ENCODE data around the gene LAMA1. TPM values are rescaled to one million over a fixed set of nuclear protein-coding genes. Genes with fewer than 3 reads are reported as not detected.

The LAMA1 gene
- total RNA-seq, 2 donors from 2014 or later, result 1.8 to 4.0 TPM

- no peak for DNase-seq (ENCODE audit: low spot score)
- intact Hi-C loops (cut with DNase I), result no loop called here
Measured at GRCh38 chr18:6962571-6963451, 154.8 kb downstream of the LAMA1 start.

DNA sequence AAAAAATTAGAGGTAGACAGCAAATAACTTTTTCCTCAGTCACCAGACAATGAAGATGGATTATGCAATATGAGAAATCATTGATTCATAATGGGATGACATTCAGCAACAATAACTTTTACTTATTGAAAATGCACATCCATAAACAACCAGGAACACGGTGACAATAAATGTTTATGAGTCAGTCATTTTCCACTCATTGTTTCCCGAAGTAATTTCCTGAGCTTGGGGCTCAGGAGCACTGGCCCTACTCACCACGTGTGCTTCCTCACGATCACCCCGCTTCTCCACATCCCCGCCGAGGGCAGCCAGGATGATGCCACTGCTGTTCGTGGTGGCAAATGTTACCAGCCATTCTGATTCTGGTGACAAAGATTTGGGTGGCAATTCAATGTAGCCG is 156.3 kb downstream of the LAMA1 start:
- DNase-seq (ENCODE audit: low spot score), result no peak
- intact Hi-C loops (cut with DNase I), result no loop called here

DNA sequence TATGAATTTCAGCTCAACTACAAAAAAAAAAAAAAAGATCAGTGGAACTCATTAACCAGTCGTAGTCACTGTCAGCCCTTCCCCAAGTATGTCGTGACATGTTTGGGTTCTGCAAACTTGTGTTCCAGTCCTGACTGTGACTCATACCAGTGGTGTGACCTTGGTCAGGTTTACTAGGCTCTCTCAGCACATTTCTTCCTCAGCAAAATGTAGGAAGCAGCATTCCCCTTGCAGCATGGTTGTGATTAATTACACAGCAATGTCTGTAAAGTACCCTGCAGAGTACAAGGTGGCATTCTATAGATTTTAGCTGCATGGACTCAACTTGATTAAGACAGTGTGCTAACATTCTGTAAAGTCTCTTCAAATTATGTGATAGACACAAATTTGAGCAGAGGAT is 156.9 kb downstream of the LAMA1 start:
- intact Hi-C loops (cut with DNase I), result no loop called here
- DNase-seq (ENCODE audit: low spot score), result no peak

DNA sequence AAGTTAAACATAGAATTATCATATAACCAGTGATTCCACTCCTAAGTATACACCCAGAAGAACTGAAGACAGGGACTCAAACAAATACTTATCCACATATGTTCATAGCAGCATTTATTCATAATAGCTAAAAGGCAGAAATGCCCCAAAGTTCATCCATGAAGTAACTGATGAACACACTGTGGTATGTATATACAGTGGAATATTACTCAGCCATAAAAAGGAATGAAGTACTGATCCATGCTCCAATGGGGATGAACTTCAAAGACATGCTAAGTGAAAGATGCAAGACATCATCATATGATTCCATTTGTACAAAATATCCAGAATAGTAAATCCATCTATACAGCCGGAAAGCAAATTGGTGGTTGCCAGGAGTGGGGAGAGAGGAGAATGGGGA is 157.5 kb downstream of the LAMA1 start:
- no peak for DNase-seq (ENCODE audit: low spot score)
- intact Hi-C loops (cut with DNase I), result no loop called here

DNA sequence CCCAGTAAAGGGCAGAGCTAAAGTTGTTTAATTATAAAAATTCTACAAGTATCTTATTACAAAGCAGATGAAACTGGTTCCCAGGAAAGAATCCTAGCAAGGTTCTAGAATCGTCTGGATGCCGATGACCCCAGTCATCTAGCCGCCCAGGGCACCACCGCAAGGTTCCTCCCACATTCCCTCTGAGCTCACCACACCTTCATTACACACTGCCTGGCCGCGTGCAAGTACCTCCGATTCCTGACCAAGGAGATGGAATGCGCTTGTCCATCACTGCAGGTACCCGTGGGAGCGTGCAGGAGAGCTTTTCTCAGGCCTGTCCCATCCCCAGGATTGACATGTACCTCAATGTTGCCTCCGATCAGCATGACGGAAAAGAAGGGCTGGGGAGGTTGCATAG is 158.5 kb downstream of the LAMA1 start:
- no peak for DNase-seq (ENCODE audit: low spot score)
- intact Hi-C loops (cut with DNase I), result no loop called here

GRCh38 chr18:6956999-6957398 is 160.6 kb downstream of the LAMA1 start:
- DNase-seq (ENCODE audit: low spot score), result no peak
- intact Hi-C loops (cut with DNase I), result no loop called here

- intact Hi-C loops (cut with DNase I), result no loop called here
- DNase-seq (ENCODE audit: low spot score), result no peak
Measured at GRCh38 chr18:6956495-6956894, 161.1 kb downstream of the LAMA1 start.

DNA sequence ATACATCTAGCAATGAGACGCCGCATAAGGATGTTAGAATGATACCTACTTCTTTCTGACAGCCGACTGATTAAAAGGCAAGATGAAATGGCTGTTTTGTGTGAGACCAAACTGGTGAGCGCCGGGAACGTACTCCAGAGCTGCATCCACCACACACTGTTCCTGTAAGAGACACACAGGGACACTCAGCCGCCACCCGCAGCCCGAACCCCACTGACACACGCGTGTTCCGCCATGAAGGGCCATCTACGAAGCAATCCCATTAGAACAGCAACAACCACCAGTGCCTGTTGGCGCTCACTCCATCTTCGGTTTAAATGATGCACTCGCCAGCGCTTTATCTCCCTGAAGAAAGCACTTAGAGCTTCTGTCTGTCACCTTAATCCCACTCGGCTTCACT is 162.3 kb downstream of the LAMA1 start:
- intact Hi-C loops (cut with DNase I), result no loop called here
- DNase-seq (ENCODE audit: low spot score), result no peak

GRCh38 chr18:6954501-6954900 is 163.1 kb downstream of the LAMA1 start:
- intact Hi-C loops (cut with DNase I), result no loop called here
- DNase-seq (ENCODE audit: low spot score), result no peak

- intact Hi-C loops (cut with DNase I), result loop anchor here in 1 of 2 donors (1.0 kb wide), 1 partner anchor 14 kb away; no protein-coding TSS in a partner anchor
- no peak for DNase-seq (ENCODE audit: low spot score)
Measured at GRCh38 chr18:6951336-6952090, 166.1 kb downstream of the LAMA1 start.

GRCh38 chr18:6950641-6951040 is 167.0 kb downstream of the LAMA1 start:
- intact Hi-C loops (cut with DNase I), result loop anchor here in 1 of 2 donors (1.0 kb wide), 1 partner anchor 15 kb away; no protein-coding TSS in a partner anchor

GRCh38 chr18:6949800-6950586 is 167.6 kb downstream of the LAMA1 start:
- DNase-seq (ENCODE audit: low spot score), result no peak
- intact Hi-C loops (cut with DNase I), result loop anchor here in 1 of 2 donors (5.0 kb wide), 1 partner anchor 577 kb away; no protein-coding TSS in a partner anchor

More at GRCh38 chr18:6950641-6951040, 167.0 kb downstream of the LAMA1 start:
- DNase-seq (ENCODE audit: low spot score), result no peak

DNA sequence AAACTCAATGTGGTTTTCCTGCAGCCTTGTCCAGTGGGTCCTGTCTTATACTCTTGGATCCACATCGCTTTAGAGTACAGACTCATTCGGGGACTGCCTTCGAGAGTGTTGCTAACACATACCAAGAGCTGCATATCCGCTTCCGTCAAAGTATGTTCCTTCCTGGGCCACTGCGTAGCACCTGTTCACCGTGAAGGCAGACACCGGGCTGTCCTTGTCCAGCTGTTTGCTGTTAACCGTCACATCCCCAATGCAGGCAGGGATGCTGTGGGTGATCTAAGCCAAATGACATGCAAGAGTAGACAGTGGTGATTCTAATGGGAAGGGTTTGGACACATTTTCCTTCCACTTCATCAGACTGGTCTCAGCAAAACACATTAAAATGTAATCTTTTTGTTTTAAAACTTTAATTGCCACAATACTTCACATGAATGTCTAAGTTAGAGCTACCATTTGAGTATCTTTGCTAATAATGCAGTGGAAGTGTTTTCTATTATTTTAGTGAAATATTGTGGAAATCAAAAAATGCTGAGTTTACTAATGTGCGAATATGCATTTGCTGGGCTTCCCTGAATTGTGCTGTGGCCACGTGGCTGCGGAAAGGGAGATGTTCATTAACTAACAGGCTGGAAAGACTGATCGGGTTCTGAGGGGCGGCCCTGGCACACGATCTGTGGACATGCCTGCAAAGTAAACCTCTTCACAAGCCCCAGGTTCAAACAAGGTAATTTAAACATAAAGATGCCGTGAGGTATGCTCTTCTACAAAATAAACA is 169.1 kb downstream of the LAMA1 start:
- intact Hi-C loops (cut with DNase I), result loop anchor here in 1 of 2 donors (5.0 kb wide), 1 partner anchor 579 kb away; no protein-coding TSS in a partner anchor
- no peak for DNase-seq (ENCODE audit: low spot score)

GRCh38 chr18:6947338-6948030 is 170.1 kb downstream of the LAMA1 start:
- DNase-seq (ENCODE audit: low spot score), result no peak
- intact Hi-C loops (cut with DNase I), result loop anchor here in 1 of 2 donors (5.0 kb wide), 1 partner anchor 580 kb away; no protein-coding TSS in a partner anchor

DNA sequence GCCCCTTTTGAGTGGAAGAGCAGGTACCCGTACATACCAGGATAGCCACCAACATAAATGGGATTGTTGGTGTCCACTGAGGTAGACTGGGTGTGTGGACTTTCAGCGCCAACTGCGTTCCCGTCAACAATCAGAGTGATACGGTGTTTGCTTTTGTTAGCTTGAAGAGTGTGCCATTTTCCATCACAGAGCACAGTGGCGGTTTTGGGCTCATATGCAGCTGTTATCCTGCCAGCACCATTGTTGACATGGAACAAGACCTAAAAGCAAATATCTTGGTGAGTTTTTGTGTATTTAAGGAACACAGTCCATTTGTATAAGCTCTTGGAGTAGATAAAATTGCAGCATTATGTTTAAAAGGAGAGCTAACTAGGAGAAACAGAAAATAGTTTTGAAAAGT is 174.5 kb downstream of the LAMA1 start:
- intact Hi-C loops (cut with DNase I), result no loop called here
- no peak for DNase-seq (ENCODE audit: low spot score)

DNA sequence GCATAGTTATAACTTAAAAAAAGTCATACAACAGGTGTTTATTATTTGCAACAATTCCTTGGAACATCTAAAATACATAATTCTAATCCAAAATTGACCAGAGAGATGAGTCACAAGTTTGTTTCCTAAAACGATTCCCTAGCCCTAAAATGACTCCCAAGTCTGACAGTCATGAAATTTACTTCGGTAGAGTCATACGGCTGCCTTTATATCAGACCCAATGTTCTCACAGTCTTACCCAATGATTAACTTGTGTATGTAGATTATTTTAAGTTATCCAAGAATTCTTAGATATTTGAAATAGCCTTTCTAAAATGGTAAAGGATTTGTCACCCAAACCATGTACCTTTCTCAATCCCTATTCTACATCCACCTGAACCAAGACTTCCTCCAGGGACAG is 174.9 kb downstream of the LAMA1 start:
- intact Hi-C loops (cut with DNase I), result no loop called here
- no peak for DNase-seq (ENCODE audit: low spot score)

- no peak for DNase-seq (ENCODE audit: low spot score)
- intact Hi-C loops (cut with DNase I), result no loop called here
Measured at GRCh38 chr18:6941996-6942395, 175.6 kb downstream of the LAMA1 start.

DNA sequence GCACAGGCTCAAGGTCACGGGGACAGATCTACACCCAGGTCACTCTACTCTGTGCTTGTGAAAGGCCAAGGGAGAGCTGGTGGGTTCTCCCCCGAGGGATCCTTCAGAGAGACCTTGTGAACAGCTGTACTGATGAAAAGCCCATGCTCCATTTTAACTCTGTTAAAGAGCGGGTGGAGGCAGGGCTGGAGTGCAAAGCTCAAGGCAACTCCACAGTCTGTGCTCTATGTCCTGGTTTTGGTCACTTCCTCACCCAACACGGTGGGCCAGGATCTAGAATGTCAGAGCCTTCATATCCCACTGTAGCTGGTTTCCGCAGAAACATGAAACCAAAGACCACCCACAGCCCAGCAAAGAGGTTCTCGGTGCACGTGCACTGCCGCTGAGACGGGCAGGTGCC is 177.1 kb downstream of the LAMA1 start:
- intact Hi-C loops (cut with DNase I), result no loop called here
- DNase-seq (ENCODE audit: low spot score), result no peak

Data from posterior vena cava (tissue), 2 donors.